ENCODE data around the gene SLC25A44.

The SLC25A44 gene

GRCh38 chr1:156193488-156194299, at the start of gene SLC25A44:
SLC25A44 (plus strand) TSS chr1:156194104; CDS start chr1:156199848, 5,744 bp downstream.
- DNase-seq: peak; percentile 97

- no peak for DNase-seq
Measured at GRCh38 chr1:156144742-156145141, 49.2 kb upstream of the SLC25A44 start.

- DNase-seq: no peak
Measured at GRCh38 chr1:156145650-156146019, 48.3 kb upstream of the SLC25A44 start.

GRCh38 chr1:156146020-156146768, 47.7 kb upstream of the SLC25A44 start:
- peak; percentile 74 for DNase-seq

GRCh38 chr1:156146769-156147405, 47.0 kb upstream of the SLC25A44 start:
- no peak for DNase-seq

- no peak for DNase-seq
Measured at GRCh38 chr1:156148216-156148615, 45.7 kb upstream of the SLC25A44 start.

GRCh38 chr1:156149374-156150332, 44.3 kb upstream of the SLC25A44 start:
- DNase-seq: no peak

GRCh38 chr1:156150333-156151011, 43.4 kb upstream of the SLC25A44 start:
- DNase-seq: no peak

- DNase-seq: no peak
Measured at GRCh38 chr1:156151093-156151688, 42.7 kb upstream of the SLC25A44 start.

- no peak for DNase-seq
Measured at GRCh38 chr1:156152628-156153027, 41.3 kb upstream of the SLC25A44 start.

- no peak for DNase-seq
Measured at GRCh38 chr1:156153362-156153761, 40.5 kb upstream of the SLC25A44 start, which contains the start of gene SEMA4A. SEMA4A (plus strand) TSS chr1:156153585; CDS start chr1:156154579, 994 bp downstream.

GRCh38 chr1:156154317-156154749, 39.6 kb upstream of the SLC25A44 start:
- DNase-seq: no peak

GRCh38 chr1:156155756-156156510, 38.0 kb upstream of the SLC25A44 start:
- DNase-seq: no peak

GRCh38 chr1:156157506-156157905, 36.4 kb upstream of the SLC25A44 start:
- no peak for DNase-seq

GRCh38 chr1:156157966-156158365, 35.9 kb upstream of the SLC25A44 start:
- no peak for DNase-seq

- no peak for DNase-seq
Measured at GRCh38 chr1:156160000-156160742, 33.7 kb upstream of the SLC25A44 start.

- DNase-seq: no peak
Measured at GRCh38 chr1:156160743-156161171, 33.1 kb upstream of the SLC25A44 start.

- no peak for DNase-seq
Measured at GRCh38 chr1:156162430-156163037, 31.4 kb upstream of the SLC25A44 start.

GRCh38 chr1:156163712-156164111, 30.2 kb upstream of the SLC25A44 start:
- no peak for DNase-seq
